Parathyroid adenoma (tissue), 2 donors: ENCODE results near the gene PLCD3.

Experiments
- H2AFZ ChIP-seq: fragments of 300-600 bp; sonication (generic); one replicate; pipeline ENCODE4 v1.7.0; 2017; ENCODE audit warnings: antibody characterized with exemption, mild to moderate bottlenecking
- H3K27ac ChIP-seq: fragments of 300-600 bp; sonication (generic); one replicate; pipeline ENCODE4 v1.7.0; 2017
- H3K27me3 ChIP-seq: fragments of 300-600 bp; sonication (generic); one replicate; pipeline ENCODE4 v1.7.0; 2017; ENCODE audit warnings: low read length; ENCODE audit not compliant: control insufficient read depth, insufficient read depth
- H3K36me3 ChIP-seq: fragments of 300-600 bp; sonication (generic); one replicate; pipeline ENCODE4 v1.7.0; 2017; ENCODE audit warnings: low read length; ENCODE audit not compliant: control insufficient read depth, insufficient read depth
- H3K4me1 ChIP-seq: fragments of 300-600 bp; sonication (generic); one replicate; pipeline ENCODE4 v1.7.0; 2017; ENCODE audit warnings: control low read depth
- H3K4me2 ChIP-seq: fragments of 300-600 bp; sonication (generic); one replicate; pipeline ENCODE4 v1.7.0; 2017; ENCODE audit warnings: low read length
- H3K4me3 ChIP-seq: fragments of 300-600 bp; sonication (generic); one replicate; pipeline ENCODE4 v1.7.0; 2017; ENCODE audit warnings: low read depth, low read length
- H3K79me2 ChIP-seq: fragments of 300-600 bp; sonication (generic); one replicate; pipeline ENCODE4 v1.7.0; 2017; ENCODE audit warnings: control low read depth
- H3K9ac ChIP-seq: fragments of 300-600 bp; sonication (generic); one replicate; pipeline ENCODE4 v1.7.0; 2017; ENCODE audit warnings: mild to moderate bottlenecking
- H3K9me3 ChIP-seq: fragments of 300-600 bp; sonication (generic); one replicate; pipeline ENCODE4 v1.7.0; 2017; ENCODE audit warnings: low read length; ENCODE audit not compliant: control insufficient read depth
- CTCF ChIP-seq: fragments of 300-600 bp; sonication (generic); IDR thresholded peaks from one replicate; pipeline ENCODE4 v1.7.0; 2017; ENCODE audit warnings: antibody characterized with exemption, mild to moderate bottlenecking
- donor health status: primary hyperparathyroidism.

PLCD3 gene

GRCh38 chr17:45086865-45087503 is 45.3 kb downstream of the PLCD3 start:
- Histone ChIP-seq H3K79me2 (peaks cover 11% of the 10 kb centered on the region), H3K9ac (no peak overlapping the region), H3K27me3 (no peaks in the 10 kb centered on the region), H3K4me2 (no peak overlapping the region), H3K4me1 (no peaks in the 10 kb centered on the region), H3K36me3 (no peaks in the 10 kb centered on the region), H3K9me3 (no peaks in the 10 kb centered on the region), H3K4me3 (no peak overlapping the region), H2AFZ (no peak overlapping the region), H3K27ac (no peak overlapping the region)
- no peak for TF ChIP-seq CTCF

- H3K4me3 ChIP-seq, result no peak overlapping the region
- H3K9ac ChIP-seq, result no peak overlapping the region
- no peak overlapping the region for H2AFZ ChIP-seq
- H3K27me3 ChIP-seq, result no peaks in the 10 kb centered on the region
- no peaks in the 10 kb centered on the region for H3K36me3 ChIP-seq
- no peak for TF ChIP-seq CTCF
- H3K4me2 ChIP-seq, result no peak overlapping the region
- H3K9me3 ChIP-seq, result no peaks in the 10 kb centered on the region
- H3K4me1 ChIP-seq, result no peaks in the 10 kb centered on the region
- H3K79me2 ChIP-seq, result peaks cover 15% of the 10 kb centered on the region
- H3K27ac ChIP-seq, result no peak overlapping the region
Measured at GRCh38 chr17:45086391-45086790, 45.9 kb downstream of the PLCD3 start.

GRCh38 chr17:45081047-45081703 is 51.1 kb downstream of the PLCD3 start:
- Histone ChIP-seq H3K27me3 (no peaks in the 10 kb centered on the region), H3K9ac (no peak overlapping the region), H3K4me1 (no peaks in the 10 kb centered on the region), H3K4me2 (no peak overlapping the region), H3K9me3 (no peaks in the 10 kb centered on the region), H3K79me2 (peaks cover 41% of the 10 kb centered on the region), H3K4me3 (no peak overlapping the region), H2AFZ (no peak overlapping the region), H3K27ac (no peak overlapping the region), H3K36me3 (no peaks in the 10 kb centered on the region)
- TF ChIP-seq CTCF, result no peak

- Histone ChIP-seq H3K79me2 (peaks cover 59% of the 10 kb centered on the region), H3K27ac (no peak overlapping the region), H3K4me1 (no peaks in the 10 kb centered on the region), H3K36me3 (no peaks in the 10 kb centered on the region), H3K4me2 (no peak overlapping the region), H3K9me3 (no peaks in the 10 kb centered on the region), H3K27me3 (no peaks in the 10 kb centered on the region), H2AFZ (no peak overlapping the region), H3K9ac (no peak overlapping the region), H3K4me3 (no peak overlapping the region)
- TF ChIP-seq CTCF, result no peak
Measured at GRCh38 chr17:45077643-45078042, 54.7 kb downstream of the PLCD3 start.
